Right lobe of liver (tissue), 4 donors: ENCODE measurements around the gene DHRS3.

Experiments
- POLR2A ChIP-seq: fragments of 450-650 bp; IDR thresholded peaks from one replicate; pipeline ENCODE4 v1.6.1; 2017; ENCODE audit warnings: antibody characterized with exemption, mild to moderate bottlenecking
- TF ChIP-seq, protein P1 (sequence below), 4 donors: fragments of 200-600 bp in 3 of 4; fragments of 450-650 bp in 1 of 4; IDR thresholded peaks; one replicate each; pipeline versions ENCODE4 v1.5.1 to v1.8.0; 2016 to 2022; ENCODE audit warnings: antibody characterized with exemption in 4 of 4, mild to moderate bottlenecking in 2 of 4
- donor health status: DM: no; HTN: no; CAD: no.
- donor health status: DM: no; HTN: no; CAD: no.
- donor health status: DM: no; HTN: yes; CAD: no.

GRCh38 chr1:12610305-12610935, 7.6 kb downstream of the DHRS3 start:
- TF ChIP-seq, protein P1, sequence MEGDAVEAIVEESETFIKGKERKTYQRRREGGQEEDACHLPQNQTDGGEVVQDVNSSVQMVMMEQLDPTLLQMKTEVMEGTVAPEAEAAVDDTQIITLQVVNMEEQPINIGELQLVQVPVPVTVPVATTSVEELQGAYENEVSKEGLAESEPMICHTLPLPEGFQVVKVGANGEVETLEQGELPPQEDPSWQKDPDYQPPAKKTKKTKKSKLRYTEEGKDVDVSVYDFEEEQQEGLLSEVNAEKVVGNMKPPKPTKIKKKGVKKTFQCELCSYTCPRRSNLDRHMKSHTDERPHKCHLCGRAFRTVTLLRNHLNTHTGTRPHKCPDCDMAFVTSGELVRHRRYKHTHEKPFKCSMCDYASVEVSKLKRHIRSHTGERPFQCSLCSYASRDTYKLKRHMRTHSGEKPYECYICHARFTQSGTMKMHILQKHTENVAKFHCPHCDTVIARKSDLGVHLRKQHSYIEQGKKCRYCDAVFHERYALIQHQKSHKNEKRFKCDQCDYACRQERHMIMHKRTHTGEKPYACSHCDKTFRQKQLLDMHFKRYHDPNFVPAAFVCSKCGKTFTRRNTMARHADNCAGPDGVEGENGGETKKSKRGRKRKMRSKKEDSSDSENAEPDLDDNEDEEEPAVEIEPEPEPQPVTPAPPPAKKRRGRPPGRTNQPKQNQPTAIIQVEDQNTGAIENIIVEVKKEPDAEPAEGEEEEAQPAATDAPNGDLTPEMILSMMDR (IDR thresholded peaks at IDR 0.05): no peak
- TF ChIP-seq POLR2A: no peak
